T follicular helper cell (primary cell): ENCODE data around the gene EGR2.
A peak's percentile ranks its signal among the peaks of the same experiment; 100 is the strongest.

Experiments
- DNase-seq: peaks from one replicate; pipeline ENCODE4 v3.0.0-alpha.2; 2020; ENCODE audit warnings: low read depth
- total RNA-seq, 2 experiments: gene quantifications; one replicate each; lab custom pipeline; 2026; lab: John Stamatoyannopoulos, UW

EGR2 gene
- 2.3 to 198 reads per million in 2 experiments for total RNA-seq

- DNase-seq: peak; percentile 93
These were observed at the start of gene EGR2 for GRCh38 chr10:62816331-62817120. Gene EGR2 (minus strand): TSS chr10:62816366. CDS start chr10:62816029, 337 bp downstream.

GRCh38 chr10:62862447-62862846 lies 46.3 kb upstream of the EGR2 start:
- DNase-seq: no peak

DNA sequence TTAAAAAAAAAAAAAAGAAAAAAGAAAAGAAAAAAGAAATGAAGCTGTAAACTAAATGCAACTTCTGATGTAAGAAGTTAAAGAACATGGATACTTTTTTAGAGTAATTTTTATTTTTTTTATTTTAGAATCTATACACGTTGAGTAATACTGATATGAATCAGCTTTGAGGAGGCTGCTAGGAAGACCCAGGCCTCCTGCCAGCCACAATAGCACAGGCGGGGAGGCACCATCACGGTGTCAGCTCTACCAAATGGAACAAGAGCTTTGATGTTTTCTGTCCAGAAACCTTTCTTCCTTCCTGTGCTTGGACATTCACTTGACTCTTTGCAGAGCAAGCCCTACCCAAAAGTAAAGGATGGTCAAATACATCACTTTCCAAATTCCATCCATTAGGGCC lies 45.3 kb upstream of the EGR2 start:
- no peak for DNase-seq

GRCh38 chr10:62860946-62861345 lies 44.8 kb upstream of the EGR2 start:
- no peak for DNase-seq

DNA sequence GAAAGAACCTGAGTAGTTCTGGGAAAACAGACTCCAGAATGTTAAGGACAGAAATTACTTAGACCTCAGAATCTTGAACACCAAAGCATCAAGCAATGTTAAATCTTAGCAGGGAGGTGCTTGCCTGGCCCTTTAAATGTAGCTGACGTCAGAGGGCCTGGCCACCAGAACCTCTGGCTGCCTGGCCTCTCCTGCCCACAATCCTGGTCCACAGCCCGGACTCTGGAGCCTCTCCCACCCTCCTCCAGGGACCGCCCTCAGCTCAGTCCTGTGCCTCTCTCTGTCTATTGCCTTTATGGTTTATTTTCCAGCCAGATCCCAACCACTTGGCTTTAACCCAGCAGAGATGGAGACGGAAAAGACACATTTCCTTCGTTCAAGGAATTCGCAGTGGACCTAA lies 42.2 kb upstream of the EGR2 start:
- DNase-seq: no peak

DNA sequence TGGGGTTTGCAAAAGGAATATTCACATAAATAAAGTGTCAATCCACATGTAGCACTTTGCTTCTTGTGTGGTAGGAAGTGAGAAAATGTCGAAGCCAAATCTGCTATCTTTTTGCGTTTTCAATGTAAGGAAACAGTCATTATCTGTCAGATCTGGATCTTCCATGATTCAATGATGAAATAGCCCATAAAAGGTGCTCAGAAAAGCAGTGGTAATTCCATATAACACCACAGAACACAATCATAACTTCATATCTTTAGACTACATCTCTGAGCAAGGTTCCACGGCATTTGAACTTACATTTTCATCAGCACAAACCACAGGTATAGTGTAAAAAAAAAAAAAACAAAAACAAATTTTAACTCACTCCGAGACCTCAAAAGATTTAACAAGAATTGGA lies 39.9 kb upstream of the EGR2 start:
- no peak for DNase-seq

DNA sequence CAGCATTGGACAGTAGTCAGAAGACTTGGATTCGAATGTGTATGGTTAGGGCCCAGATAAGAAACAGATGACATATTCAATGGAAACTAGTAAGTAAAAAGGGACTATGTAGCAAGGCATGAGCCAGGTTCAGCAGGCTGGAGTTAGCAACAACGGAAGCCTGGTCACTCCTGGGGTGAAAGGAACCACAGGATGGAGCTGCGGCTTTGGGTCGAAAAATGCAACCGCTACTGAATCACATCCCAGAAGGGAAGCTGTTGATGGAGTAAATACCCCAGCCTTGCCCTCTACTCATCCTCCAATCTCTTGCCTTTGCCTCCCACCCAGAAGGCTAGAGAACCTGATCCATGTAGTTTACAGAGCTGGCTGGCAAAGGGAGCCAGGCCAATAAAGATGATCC lies 37.5 kb upstream of the EGR2 start:
- DNase-seq: no peak

- no peak for DNase-seq
These were observed 37.0 kb upstream of the EGR2 start for GRCh38 chr10:62852961-62853702.

DNA sequence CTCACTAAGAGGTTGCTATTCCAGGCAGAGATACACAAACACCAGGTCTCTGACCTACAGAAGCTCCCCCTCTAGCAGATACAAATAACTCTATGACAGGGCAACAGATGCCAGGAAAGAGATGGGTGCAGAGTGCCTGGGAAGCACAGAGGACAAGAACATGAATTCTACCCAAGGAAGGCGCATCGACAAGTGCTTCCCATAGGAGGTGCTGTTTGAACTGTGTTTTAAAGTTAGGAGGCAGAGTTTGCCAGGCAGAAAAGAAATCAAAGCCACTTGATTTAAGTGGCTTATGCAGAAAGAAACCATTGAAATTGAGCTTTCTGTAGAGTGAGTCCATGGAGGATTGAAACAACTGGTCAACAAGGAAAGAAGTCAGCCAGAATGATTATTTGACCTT lies 35.3 kb upstream of the EGR2 start:
- no peak for DNase-seq

DNA sequence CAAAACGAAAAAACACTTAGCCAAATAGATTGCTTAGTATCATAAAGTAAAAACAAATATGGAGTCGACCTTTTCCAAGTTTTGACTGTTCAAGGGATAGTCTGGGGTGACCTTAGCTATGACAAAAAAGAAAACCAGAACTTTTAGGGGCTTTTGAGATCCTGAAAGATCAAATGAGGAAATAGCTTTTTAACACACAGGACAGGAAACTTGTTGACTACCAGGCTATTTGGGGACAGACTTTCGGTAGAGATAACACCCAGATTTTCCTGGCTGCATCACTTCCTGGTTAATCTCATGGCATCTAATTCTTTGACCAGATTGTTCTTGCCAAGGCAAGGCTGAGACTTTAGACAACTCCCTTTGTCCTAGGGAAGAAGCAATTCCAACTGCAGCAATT lies 34.5 kb upstream of the EGR2 start:
- DNase-seq: no peak

DNA sequence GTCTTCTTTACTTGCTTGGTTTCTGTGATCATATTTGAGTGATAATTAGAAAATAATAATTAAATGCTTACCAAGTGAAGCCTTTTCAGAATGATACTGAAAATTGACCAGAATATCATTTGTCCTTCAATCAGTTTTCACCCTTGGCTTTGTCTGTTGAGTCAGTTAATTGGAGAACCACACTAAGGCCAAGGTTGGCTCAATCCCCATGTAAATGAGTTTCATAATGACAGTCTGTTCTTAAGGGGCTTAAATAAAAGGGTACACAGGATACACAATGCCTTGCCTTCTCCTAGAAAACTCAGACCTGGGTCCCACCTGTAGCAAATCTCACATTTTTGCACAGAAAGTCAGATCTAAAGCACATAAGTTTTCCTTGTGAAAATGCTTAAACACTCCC lies 31.3 kb upstream of the EGR2 start:
- DNase-seq: no peak

DNA sequence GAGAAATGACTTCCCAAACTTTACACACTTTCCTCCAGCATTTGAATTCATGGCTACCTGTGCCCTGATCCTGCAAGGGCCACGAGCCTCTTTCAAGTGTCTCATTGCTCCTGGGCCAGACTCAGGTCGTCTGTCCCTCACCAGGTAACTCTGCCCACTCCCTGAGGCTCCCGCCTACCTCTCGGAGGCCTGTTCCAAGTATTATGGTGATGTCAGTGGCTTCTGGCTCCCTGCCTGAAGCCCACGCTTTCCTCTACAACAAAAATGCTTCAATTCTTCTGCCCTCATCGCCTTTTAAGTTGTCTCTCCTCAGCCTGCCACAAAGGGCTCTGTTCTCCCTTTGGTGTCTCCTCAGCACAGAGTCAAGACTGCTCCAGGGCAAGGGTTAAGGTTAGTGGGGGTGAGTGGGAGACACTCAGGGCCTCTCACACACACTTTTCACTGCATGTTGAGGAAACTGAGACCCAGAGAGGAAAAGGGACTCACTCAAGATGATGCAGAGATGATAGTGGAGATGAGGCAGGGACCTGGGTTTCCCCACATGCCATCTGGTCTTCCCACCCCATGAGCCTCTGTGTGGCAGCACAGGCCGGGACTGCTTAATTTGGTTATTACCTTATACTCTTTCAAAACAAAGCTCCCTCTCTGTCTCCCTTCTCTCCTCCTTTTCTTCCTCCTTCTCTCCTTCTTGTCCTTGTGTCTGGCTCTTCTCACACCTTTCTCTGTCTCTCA lies 28.3 kb upstream of the EGR2 start:
- DNase-seq: no peak

DNA sequence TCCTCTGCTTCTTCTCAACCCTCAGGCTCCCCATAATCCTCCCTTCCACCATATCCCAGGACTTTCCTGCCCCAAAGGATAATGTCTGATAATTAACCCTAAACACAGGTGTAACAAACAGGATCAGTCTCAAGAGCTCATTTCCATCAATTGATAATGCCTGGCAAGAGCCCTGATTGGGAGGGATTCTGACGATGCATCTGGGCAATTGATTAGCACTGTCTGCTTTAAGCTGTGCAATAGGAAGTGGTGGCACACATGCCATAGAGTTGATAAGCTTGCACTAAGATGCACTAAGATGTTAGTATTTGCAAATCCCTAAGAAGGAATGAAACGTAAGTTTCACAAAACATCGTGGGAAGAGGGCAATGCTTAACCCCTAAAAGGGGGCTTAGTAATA lies 27.4 kb upstream of the EGR2 start:
- DNase-seq: no peak

DNA sequence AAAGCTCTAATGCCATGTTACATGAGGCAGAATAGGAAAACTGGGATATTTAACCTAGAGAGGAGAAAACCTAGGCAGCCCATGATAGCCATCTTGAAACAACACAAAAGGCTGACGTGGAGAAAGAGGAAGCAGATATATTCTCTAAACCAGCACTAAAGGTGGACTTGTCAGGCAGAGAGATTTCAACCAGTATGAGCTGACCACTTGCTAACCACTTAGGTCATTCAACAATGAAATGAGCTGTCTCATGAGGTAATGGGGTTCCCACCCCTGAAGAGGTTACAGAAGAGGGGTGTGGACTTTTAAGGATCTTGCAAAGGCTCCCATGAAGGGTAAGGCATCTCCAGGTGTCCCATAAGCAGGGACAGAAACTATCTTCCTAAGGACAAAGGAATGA lies 26.8 kb upstream of the EGR2 start:
- no peak for DNase-seq

- DNase-seq: no peak
These were observed 23.4 kb upstream of the EGR2 start for GRCh38 chr10:62839590-62839989.

DNA sequence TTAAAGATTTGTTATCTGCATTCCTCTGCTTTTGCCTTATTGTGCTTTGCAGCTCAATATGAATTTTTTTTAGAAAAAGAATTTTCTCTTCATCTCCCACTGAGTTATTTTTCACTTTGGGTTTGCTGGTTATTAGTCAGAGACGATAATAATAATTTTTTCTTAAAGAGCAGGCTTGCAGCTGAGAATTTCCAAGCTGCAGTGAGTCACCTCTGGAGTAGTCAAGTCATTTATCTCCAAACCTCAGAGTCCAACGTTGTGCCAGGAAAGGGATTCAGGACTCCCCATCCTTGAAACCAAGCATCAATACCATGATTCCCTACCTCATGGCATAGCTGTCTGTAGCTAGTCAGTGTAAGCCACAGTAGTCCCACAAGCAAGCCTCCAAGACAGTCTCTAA lies 15.2 kb upstream of the EGR2 start:
- DNase-seq: no peak

- no peak for DNase-seq
These were observed 14.5 kb upstream of the EGR2 start for GRCh38 chr10:62830679-62831078.

DNA sequence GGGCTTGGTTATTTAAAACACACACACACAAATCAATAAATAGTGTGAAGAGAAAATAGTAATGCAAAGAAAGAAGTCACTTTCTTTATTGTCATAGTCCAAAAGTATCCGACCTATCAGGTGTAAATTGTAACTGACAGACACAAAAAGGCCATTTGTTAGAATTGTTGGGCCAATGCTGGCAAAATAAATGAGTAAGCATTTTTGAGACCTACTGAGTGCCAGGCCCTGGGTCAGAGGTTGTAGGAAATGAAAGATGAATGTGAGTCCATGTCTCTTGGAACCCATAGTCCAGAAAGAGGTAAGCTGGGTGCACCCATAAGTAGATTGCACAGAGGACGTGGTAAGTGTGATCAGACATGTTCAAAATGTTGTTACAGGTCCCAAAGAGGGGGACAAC lies 13.5 kb upstream of the EGR2 start:
- no peak for DNase-seq

DNA sequence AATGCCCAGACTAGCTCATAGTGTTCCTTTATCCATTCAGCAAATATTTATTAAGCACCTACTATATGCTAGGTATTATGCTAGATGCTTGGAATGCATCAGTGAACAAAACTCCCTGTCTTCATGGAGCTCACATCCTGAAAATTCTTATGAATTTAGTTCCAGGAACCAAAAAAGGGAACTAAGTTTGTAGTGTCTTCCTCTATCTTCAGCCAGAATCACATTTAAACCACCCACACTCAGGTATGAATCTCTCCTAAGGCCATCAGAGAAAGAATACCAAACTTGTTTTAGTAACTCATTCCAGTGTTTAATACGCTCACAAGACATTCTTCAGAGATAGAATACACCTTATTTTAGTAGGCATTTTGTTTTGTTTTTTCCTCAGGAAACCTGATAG lies 10.1 kb upstream of the EGR2 start:
- no peak for DNase-seq

DNA sequence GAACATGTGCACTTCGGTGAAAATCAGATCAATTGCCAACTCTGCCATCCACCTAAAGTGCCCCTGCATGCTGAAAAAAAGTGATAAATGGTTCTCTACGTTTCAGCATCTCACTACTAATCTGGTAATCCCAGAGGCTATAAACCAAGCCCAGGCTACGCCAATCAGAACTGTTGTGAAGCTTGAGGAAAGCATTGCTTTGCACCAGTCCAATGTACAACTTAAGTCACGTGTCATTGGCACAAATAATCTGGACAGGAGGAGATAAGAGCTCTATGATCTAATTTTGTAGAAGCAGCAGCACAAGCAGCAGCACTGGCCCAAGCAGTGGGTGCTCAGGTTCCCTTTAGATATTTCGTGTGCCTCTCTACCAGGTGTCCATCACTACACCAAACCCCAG lies 4.4 kb upstream of the EGR2 start:
- DNase-seq: no peak

DNA sequence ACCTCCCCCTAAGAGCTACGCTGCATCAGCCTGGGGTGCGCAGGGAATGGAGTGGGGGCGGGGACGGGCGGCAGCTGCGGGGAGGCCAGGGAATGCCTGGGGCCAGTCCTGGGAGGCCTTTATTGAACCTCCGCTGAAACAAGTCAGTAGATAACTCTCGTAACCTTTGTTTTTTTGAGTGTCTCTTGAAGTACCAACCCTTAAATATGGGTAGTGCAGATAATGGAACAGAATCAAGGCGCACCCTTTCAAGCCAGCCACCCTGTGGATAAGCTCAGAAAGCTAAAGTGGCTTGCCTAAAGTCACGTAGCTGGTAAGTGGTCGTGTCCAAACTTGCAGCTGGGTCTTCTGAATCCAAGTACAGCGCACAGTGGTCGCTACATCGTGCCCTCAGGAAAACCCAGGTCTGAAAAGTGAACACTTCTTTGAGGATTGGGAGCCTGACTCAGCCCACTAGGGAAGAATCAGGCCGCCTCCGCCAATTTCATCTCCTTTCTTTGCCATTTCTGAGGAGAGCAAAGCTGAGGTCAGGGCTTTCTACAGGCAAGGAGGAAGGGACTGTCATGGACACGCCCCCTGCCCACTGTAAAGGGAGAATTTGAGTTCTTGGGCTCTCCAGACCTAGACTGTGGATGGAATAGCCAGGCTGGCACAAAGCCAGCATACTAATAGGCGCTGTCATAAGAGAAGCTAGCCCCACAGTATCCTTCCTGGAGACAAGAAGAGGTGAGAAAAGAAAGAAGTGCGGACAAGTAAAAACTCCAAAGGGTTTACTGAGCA lies 3.2 kb upstream of the EGR2 start:
- no peak for DNase-seq

DNA sequence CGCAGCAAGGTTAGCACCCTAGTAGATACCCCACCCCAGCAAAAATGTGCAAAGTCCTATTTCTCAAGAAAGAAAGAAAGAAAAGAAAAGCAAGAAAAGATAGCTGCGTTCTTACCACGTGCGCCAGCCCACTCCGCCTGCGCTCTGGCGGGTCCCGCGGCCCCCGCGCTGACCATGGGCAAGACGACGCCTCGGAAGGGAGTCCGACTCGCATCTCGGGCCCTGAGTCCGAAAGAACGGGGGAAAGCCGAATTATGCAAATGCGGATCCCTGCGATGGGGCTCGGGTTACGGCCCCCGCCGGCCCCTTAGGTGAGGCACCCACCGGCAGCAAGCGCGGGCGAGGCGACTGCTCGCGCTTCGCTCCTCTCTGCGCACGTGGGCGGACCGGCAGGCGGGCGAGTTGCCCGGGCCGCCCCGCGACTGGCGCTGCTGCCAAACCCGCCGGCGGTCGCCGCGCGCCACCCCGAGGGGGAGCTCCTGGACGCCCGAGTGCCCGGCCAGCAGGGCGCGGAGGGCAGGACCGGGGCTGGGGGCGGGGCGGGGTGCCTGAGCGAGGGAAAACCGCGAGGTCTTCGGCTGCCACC lies 2.4 kb upstream of the EGR2 start:
- no peak for DNase-seq
